MM.1S (cell line): Measurements from ENCODE around the gene GPR75.

ENCODE experiments used
- DNase-seq: peaks from one replicate; pipeline ENCODE4 v3.0.0-alpha.2; 2015
- H2AFZ ChIP-seq: fragments of 300-600 bp; sonication (generic); 2 replicates; pipeline ENCODE4 v1.6.0; 2016; ENCODE audit warnings: antibody characterized with exemption, low read length
- H3F3A ChIP-seq: fragments of 300-600 bp; sonication (generic); 2 replicates; pipeline ENCODE4 v1.6.1; 2016; ENCODE audit warnings: mild to moderate bottlenecking, antibody characterized with exemption, low read length, moderate library complexity, mixed read lengths; ENCODE audit not compliant: insufficient read depth
- H3K27ac ChIP-seq: fragments of 300-600 bp; sonication (generic); 2 replicates; pipeline ENCODE4 v1.5.1; 2016; ENCODE audit warnings: mild to moderate bottlenecking, low read length
- H3K27me3 ChIP-seq: fragments of 300-600 bp; sonication (generic); replicated peaks from 2 replicates; pipeline ENCODE4 v1.6.0; 2016; ENCODE audit warnings: low read length; ENCODE audit not compliant: insufficient read depth
- H3K36me3 ChIP-seq: fragments of 300-600 bp; sonication (generic); replicated peaks from 2 replicates; pipeline ENCODE4 v1.6.1; 2016; ENCODE audit warnings: mild to moderate bottlenecking, low read length, mixed read lengths; ENCODE audit not compliant: insufficient read depth
- H3K4me1 ChIP-seq: fragments of 300-600 bp; sonication (generic); 2 replicates; pipeline ENCODE4 v1.6.1; 2016; ENCODE audit warnings: low read length, mixed read lengths
- H3K4me2 ChIP-seq: fragments of 300-600 bp; sonication (generic); 2 replicates; pipeline ENCODE4 v1.6.0; 2016; ENCODE audit warnings: low read depth, low read length
- H3K4me3 ChIP-seq: fragments of 300-600 bp; sonication (generic); 2 replicates; pipeline ENCODE4 v1.5.1; 2016; ENCODE audit warnings: low read length, mixed read lengths
- H3K79me2 ChIP-seq: fragments of 300-600 bp; sonication (generic); 2 replicates; pipeline ENCODE4 v1.6.1; 2016; ENCODE audit warnings: mixed run types, low read length, mixed read lengths
- H3K9ac ChIP-seq: fragments of 300-600 bp; sonication (generic); 2 replicates; pipeline ENCODE4 v1.6.1; 2016; ENCODE audit warnings: low read length, mixed read lengths
- H3K9me2 ChIP-seq: fragments of 300-600 bp; sonication (generic); replicated peaks from 2 replicates; pipeline ENCODE4 v1.6.1; 2016; ENCODE audit warnings: mild to moderate bottlenecking, low read length, mixed read lengths; ENCODE audit not compliant: insufficient read depth
- H3K9me3 ChIP-seq: fragments of 300-600 bp; sonication (generic); replicated peaks from 2 replicates; pipeline ENCODE4 v1.6.1; 2016; ENCODE audit warnings: mild to moderate bottlenecking, low read length, mixed read lengths; ENCODE audit not compliant: insufficient read depth
- H4K20me1 ChIP-seq: fragments of 300-600 bp; sonication (generic); 2 replicates; pipeline ENCODE4 v1.6.1; 2016; ENCODE audit warnings: mild to moderate bottlenecking, low read length, moderate library complexity, mixed read lengths; ENCODE audit not compliant: insufficient read depth
- CTCF ChIP-seq: fragments of 300-600 bp; sonication (generic); IDR thresholded peaks from 2 replicates; pipeline ENCODE4 v1.5.1; 2016; ENCODE audit warnings: antibody characterized with exemption, low read length, mixed read lengths
- EZH2 ChIP-seq: fragments of 300-600 bp; sonication (generic); optimal IDR thresholded peaks from 2 replicates; pipeline ENCODE3; 2017; ENCODE audit warnings: low read depth, mild to moderate bottlenecking, antibody characterized with exemption, low read length, mixed read lengths
- EZH2phosphoT487 ChIP-seq: fragments of 300-600 bp; sonication (generic); IDR thresholded peaks from 2 replicates; pipeline ENCODE4 v1.6.1; 2018; ENCODE audit warnings: antibody characterized with exemption, low read length

Gene GPR75

GRCh38 chr2:53874401-53874950 lies 14.7 kb upstream of the GPR75 start:
- H3K4me2 ChIP-seq, result no peak overlapping the region
- H3K4me1 ChIP-seq, result no peaks in the 10 kb centered on the region
- peaks cover 5% of the 10 kb centered on the region; the same call in 1 of the 2 replicates for H3K36me3 ChIP-seq
- H3K79me2 ChIP-seq, result no peaks in the 10 kb centered on the region
- no peaks in the 10 kb centered on the region for H4K20me1 ChIP-seq
- no peak overlapping the region for H2AFZ ChIP-seq
- no peaks in the 10 kb centered on the region for H3K9me3 ChIP-seq
- H3K27ac ChIP-seq, result no peak overlapping the region
- no peaks in the 10 kb centered on the region for H3F3A ChIP-seq
- no peak overlapping the region for H3K9ac ChIP-seq
- no peak for DNase-seq
- TF ChIP-seq EZH2phosphoT487, result no peak
- TF ChIP-seq CTCF, result no peak
- TF ChIP-seq EZH2, result no peak
- no peaks in the 10 kb centered on the region for H3K9me2 ChIP-seq
- no peak overlapping the region for H3K4me3 ChIP-seq
- no peaks in the 10 kb centered on the region for H3K27me3 ChIP-seq

- Histone ChIP-seq H3K4me3 (no peak overlapping the region), H3K27me3 (no peaks in the 10 kb centered on the region), H3K79me2 (no peaks in the 10 kb centered on the region), H3K36me3 (peaks cover 10% of the 10 kb centered on the region; the same call in 1 of the 2 replicates), H2AFZ (no peak overlapping the region), H3K9me2 (no peaks in the 10 kb centered on the region), H4K20me1 (no peaks in the 10 kb centered on the region), H3K9me3 (no peaks in the 10 kb centered on the region), H3K9ac (no peak overlapping the region), H3F3A (no peaks in the 10 kb centered on the region), H3K27ac (no peak overlapping the region), H3K4me2 (no peak overlapping the region), H3K4me1 (no peaks in the 10 kb centered on the region)
- TF ChIP-seq CTCF (no peak), EZH2 (no peak), EZH2phosphoT487 (no peak)
- no peak for DNase-seq
These were observed 8.0 kb upstream of the GPR75 start for GRCh38 chr2:53867773-53868172.

GRCh38 chr2:53867169-53867568 lies 7.4 kb upstream of the GPR75 start:
- no peak overlapping the region for H3K4me3 ChIP-seq
- no peaks in the 10 kb centered on the region for H3F3A ChIP-seq
- no peaks in the 10 kb centered on the region for H3K4me1 ChIP-seq
- H3K9ac ChIP-seq, result no peak overlapping the region
- no peaks in the 10 kb centered on the region for H3K79me2 ChIP-seq
- no peak overlapping the region for H3K27ac ChIP-seq
- no peaks in the 10 kb centered on the region for H4K20me1 ChIP-seq
- TF ChIP-seq EZH2 (no peak), CTCF (no peak), EZH2phosphoT487 (no peak)
- no peak for DNase-seq
- H3K9me3 ChIP-seq, result no peaks in the 10 kb centered on the region
- no peaks in the 10 kb centered on the region for H3K27me3 ChIP-seq
- H3K9me2 ChIP-seq, result no peaks in the 10 kb centered on the region
- no peak overlapping the region for H3K4me2 ChIP-seq
- H3K36me3 ChIP-seq, result peaks cover 10% of the 10 kb centered on the region; the same call in 1 of the 2 replicates
- no peak overlapping the region for H2AFZ ChIP-seq
